Measurements from ENCODE around the gene ABCC11. TPM values are rescaled to one million over a fixed set of nuclear protein-coding genes. Genes with fewer than 3 reads are reported as not detected.
"Not testable (repeated sequence)": the region's sequence is repeated elsewhere in the genome, so short reads cannot be mapped to it uniquely, and the experiment has no call there.

The ABCC11 gene
- total RNA-seq, 1 donor from 2014 or later: 0.41 TPM

- FAIRE-seq (no peak), DNase-seq (ENCODE audit: low spot score in 2 of 2) (no peak)
These were observed 42.6 kb downstream of the ABCC11 start for GRCh38 chr16:48204825-48205151.

DNA sequence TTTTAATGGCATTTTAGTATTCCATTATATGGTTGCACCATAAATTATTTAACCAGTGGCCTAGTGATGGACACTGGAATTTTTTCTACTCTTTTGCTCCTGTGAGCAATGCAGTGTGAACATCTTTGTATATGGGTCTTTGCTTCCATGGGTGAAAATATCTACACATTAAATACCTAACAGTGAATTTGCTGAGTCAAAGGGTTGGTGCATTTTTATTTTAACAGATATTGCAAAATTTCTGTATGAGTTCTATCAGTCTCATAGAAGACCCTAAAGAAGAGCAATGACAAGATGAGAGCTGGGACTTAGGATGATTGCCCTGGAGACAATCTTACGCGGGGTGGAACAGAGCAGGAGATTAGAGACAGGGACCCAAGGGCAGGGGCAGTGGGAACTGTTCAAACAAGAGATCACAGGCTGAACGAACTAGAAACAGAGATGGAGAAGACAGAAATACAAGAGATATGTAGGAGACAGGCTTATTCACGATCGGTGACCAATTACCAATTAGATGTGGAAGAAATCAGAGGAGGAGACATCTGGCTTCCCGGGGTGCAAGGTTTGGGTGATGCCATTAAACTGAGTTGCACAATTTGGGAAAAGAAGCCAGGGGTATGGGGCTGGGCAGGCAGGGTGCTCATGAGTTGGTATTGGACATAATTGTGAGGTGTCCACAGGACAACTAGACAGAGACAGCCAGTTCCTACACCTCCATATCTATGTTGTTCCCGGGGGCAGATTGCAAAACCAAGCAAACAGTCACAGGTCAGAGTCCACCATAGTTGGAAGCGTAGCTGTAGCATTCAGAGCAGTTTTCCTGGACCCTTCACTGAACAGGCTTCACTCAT is 43.1 kb downstream of the ABCC11 start:
- FAIRE-seq (no peak), DNase-seq (ENCODE audit: low spot score in 2 of 2) (no peak)

DNA sequence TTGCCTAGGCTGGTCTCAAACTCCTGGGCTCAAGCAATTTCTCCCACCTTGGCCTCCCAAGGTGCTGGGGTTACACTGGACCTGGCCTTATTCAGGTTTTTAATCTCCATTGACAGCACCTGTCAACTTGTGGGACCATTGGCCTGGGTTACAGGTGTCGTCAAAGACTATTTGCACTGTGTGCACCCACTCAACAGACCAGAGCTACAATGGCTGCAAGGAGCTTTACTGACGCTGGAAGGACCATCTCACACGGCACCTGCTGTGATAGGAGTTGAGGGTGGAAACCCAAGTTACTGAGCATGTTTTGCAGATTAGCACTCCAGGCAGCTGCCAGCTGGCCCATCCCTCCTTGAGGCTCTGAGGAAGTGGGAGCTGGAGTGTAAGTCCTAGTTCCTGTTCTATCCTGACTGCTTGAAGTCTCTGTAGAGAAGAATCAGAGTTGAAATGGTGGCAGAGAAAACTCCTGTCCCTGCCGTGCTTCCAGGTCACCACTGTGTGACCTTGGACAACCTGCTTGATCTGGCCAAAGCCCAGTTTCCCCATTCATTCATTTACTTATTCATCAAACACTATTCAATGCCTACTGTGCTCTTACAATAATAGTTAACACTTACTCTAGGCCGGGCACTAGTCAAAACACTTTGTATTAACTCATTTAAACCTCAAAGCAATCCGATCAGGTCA is 45.7 kb downstream of the ABCC11 start:
- no peak for FAIRE-seq

DNA sequence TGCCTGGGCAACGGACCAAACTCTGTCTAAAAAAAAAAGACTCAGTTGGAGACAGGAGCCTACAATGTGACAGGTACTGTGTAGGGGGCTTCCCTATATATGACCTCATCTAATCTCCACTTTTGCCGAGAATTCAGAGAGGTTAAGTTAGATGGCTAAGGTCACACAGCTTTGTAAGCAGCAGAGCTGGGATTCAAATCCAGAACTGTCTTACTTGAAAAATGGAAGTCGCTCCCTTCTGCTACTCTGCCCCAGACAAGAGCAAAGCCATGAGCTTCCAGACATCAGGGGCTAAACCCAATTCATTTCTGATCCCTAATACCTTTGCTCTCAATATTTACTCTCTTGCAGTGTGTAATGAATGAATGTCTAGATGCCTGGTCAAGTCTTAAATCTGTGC is 50.0 kb downstream of the ABCC11 start:
- FAIRE-seq (no peak), DNase-seq (ENCODE audit: low spot score in 2 of 2) (no peak)

More for the DNA sequence above, 45.7 kb downstream of the ABCC11 start:
- DNase-seq (ENCODE audit: low spot score in 2 of 2): no peak

GRCh38 chr16:48194828-48195556 is 52.3 kb downstream of the ABCC11 start:
- DNase-seq (ENCODE audit: low spot score in 2 of 2) (no peak), FAIRE-seq (no peak)

GRCh38 chr16:48193846-48194245 is 53.5 kb downstream of the ABCC11 start:
- DNase-seq (ENCODE audit: low spot score in 2 of 2) (no peak), FAIRE-seq (no peak)

GRCh38 chr16:48188449-48189102 is 58.8 kb downstream of the ABCC11 start:
- FAIRE-seq: no peak
- no peak for DNase-seq (ENCODE audit: low spot score in 2 of 2)

- no peak for FAIRE-seq
- no peak for DNase-seq (ENCODE audit: low spot score in 2 of 2)
These were observed 59.6 kb downstream of the ABCC11 start for GRCh38 chr16:48187779-48188178.

DNA sequence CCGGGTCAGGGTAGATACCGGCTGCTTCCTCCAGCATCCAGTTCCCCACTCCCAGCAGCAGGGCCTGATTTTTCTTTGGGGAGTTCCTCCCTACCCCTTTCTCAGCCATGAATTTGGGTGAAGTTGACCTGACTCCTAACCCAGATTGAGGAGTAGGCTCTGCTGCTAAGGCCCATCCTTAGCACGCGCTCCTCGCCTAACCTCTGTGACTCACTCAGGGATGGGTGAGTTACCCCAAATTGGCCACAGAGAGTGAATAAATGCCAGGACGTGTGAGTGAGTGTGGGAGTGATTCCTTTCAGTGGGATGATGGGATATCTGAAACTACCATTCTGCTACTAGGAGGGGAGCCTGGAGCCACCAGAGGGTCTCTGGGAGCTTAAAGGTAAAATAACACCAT is 62.7 kb downstream of the ABCC11 start:
- DNase-seq (ENCODE audit: low spot score in 2 of 2): no peak

DNA sequence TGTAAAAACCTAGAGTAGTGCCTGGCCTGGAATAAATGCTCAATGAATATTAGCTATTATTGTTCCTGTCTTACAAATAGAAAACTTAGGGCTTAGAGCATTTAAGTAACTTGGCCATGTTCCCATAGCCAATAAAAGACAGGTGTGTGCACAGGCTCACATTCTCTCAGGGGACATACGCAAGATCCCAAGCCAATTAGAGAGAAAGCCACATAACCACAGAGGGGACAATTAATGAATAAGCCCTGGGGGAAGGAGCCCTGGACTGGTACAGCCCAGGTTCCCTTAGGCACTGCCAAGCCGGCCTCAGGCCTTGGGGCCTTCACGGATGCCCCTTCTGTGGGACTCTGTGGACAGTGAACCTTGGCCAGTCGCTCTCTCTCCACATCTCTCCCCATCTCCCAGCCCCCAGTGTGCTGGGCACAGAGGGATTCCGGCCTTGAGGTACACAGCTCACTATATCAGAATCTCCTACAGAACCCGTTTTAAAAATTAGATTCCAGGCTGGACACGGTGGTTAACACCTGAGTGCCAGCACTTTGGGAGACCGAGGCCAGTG is 64.3 kb downstream of the ABCC11 start:
- FAIRE-seq: no peak
- DNase-seq (ENCODE audit: low spot score in 2 of 2): no peak

More for the DNA sequence above, 62.7 kb downstream of the ABCC11 start:
- no peak for FAIRE-seq

GRCh38 chr16:48181746-48182520 is 65.4 kb downstream of the ABCC11 start:
- not testable (repeated sequence) for DNase-seq (ENCODE audit: low spot score in 2 of 2); FAIRE-seq

DNA sequence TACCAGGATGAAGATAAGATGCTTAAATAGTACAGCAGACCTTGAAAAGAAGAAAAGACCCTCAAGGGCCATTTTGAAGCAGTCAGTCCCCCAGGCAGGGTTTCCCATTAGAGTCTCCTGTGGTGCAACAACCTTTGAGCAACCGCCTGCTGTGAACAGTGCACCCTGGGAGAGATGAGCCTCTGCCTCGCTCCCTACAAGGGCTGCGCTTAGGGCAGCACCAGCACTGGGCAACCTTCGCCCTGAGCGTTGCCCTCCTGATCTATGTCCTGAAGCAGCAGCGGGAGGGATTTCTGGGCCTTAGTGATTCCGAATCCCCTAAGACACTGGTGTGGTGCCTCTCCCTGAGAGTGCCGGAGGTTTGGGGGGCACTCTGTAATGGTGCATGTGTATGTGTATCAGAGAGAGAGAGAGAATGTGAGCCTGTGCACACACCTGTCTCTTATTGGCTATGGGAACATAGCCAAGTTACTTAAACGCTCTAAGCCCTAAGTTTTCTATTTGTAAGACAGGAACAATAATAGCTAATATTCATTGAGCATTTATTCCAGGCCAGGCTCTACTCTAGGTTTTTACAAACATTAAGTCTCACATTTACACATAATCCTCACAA is 66.4 kb downstream of the ABCC11 start:
- FAIRE-seq: no peak
- no peak for DNase-seq (ENCODE audit: low spot score in 2 of 2)

- DNase-seq (ENCODE audit: low spot score in 2 of 2): no peak
- FAIRE-seq: no peak
These were observed 70.5 kb downstream of the ABCC11 start for GRCh38 chr16:48176635-48177408.

DNA sequence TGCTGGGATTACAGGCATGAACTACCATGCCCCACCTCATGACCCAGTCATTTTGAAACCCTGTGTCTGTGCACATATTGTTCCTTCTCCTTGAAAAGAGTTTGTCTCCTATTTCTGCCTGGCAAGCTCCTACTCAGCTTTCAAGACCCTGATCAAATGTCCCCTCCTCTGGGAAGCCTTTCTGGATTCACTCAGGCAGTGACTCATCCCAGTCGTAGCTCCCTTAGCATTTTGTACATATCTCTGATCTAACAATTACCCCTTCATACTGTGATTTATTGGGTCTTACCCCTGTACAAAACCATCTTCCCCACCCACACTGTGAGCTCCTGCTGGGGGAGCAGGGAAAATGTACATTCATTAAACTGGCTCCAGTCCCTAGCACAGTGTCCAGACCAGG is 73.5 kb downstream of the ABCC11 start:
- DNase-seq (ENCODE audit: low spot score in 2 of 2): no peak
- FAIRE-seq: no peak

- FAIRE-seq: no peak
- DNase-seq (ENCODE audit: low spot score in 2 of 2): no peak
These were observed 74.7 kb downstream of the ABCC11 start for GRCh38 chr16:48172682-48173081.

GRCh38 chr16:48169896-48170295 is 77.4 kb downstream of the ABCC11 start:
- no peak for FAIRE-seq

DNA sequence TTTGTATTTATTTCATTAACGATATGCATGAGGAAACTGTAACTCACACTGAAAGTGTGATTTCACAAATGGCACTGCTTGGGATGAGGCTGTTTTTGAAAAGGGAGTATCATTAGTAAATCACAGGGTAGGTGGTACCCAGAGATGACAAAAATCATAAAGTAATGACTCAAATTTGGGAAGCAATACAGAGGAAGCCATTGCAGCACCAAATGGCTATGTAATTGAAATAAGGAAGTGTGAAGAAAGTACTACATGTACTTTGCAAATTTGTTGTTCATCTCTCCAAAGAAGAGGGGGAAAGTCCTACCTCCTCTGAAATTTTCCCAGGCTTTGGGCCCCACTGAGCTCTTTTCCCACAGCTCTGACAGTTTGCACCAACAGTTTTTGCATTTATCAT is 79.3 kb downstream of the ABCC11 start:
- DNase-seq (ENCODE audit: low spot score in 2 of 2): no peak
- FAIRE-seq: no peak

More at GRCh38 chr16:48169896-48170295, 77.4 kb downstream of the ABCC11 start:
- no peak for DNase-seq (ENCODE audit: low spot score in 2 of 2)

- not testable (repeated sequence) for DNase-seq (ENCODE audit: low spot score in 2 of 2); FAIRE-seq
These were observed 80.7 kb downstream of the ABCC11 start for GRCh38 chr16:48166617-48167016.

Data from frontal cortex (tissue), 4 donors.